ENCODE measurements around the gene MANBA. TPM values are rescaled to one million over a fixed set of nuclear protein-coding genes. Genes with fewer than 3 reads are reported as not detected.
A peak's percentile ranks its signal among the peaks of the same experiment; 100 is the strongest.

The MANBA gene
- 23.6 TPM for total RNA-seq

DNA sequence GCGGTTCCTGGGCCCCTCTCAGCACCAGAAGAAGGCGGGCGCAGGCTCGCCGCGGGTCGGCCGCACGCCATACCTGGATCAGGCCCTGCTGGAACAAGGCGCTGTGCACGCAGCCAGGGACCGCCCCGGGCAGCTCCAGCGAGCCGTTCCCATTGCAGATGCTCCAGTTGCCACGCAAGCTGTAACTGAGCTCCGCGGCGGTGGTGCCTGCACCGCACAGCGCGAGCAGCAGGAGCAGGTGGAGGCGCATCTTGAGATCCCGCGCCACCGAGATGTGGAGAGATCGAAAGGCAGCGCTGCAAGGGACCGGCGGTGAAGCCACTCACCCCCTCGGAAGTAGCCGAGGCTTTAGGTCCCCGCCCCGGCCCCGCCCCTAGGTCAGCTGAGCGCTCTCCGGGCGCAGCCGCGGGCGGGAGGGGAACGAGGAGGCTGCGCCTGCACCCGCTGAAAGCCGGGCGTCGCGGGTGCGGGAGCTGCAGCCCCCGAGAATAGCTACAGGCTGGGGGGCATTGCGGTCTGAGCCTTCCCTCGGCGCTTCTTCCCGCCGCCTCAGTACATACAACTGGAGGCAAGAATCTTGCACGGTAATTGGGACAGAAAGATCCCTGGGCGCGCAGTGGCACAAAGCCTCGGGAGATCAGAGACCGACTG, at the start of gene MANBA:
TSS of gene MANBA (minus strand) at position 324 of the 651 bp plus-strand sequence. CDS start at position 250, 74 bp downstream.
- peak; percentile 84 for DNase-seq (ENCODE audit: low spot score)

DNA sequence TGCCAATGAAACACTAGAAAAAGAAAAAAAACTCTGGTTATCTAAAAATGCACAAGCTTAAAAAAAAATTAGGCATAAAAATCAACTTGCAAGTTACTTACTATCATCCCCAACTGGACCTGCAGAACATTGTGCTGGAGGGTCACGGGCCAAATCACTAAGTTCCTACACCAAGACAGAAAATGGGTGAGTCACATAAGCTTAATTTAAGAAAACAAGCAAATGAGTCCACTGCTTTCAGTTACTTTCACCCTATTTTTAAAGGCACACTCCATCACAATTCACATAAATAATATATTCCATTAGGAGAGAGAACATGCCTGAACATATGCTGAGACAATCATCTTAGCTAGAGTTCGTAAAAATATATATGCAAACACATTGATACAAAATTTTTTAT, 48.9 kb upstream of the MANBA start:
- no peak for DNase-seq (ENCODE audit: low spot score)

DNA sequence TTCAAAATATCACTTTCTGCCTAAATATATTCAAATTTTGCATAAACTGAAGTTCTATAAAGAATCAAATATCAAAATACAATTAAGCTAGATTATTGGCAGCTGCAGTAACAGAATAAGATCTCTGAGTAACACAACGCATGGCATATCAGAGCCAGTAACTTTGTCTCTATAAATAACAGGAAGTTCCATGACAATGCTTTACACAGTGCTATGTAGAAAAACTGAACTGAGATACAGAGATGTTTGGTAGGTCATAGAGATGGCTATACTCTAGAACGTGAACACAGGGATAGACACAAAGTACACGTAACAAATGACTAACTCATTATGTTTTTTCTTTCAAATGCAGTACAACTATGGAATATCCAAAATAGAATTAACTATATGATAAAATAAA, 48.4 kb upstream of the MANBA start:
- no peak for DNase-seq (ENCODE audit: low spot score)

GRCh38 chr4:102808009-102808408, 47.2 kb upstream of the MANBA start:
- DNase-seq (ENCODE audit: low spot score) = no peak

GRCh38 chr4:102807345-102807744, 46.6 kb upstream of the MANBA start:
- DNase-seq (ENCODE audit: low spot score) = no peak

- no peak for DNase-seq (ENCODE audit: low spot score)
These were observed 39.0 kb upstream of the MANBA start for GRCh38 chr4:102799816-102800215.

- DNase-seq (ENCODE audit: low spot score) = no peak
These were observed 34.2 kb upstream of the MANBA start for GRCh38 chr4:102794999-102795398.

- DNase-seq (ENCODE audit: low spot score) = no peak
These were observed 31.7 kb upstream of the MANBA start for GRCh38 chr4:102792361-102792936.

GRCh38 chr4:102791318-102791835, 30.6 kb upstream of the MANBA start:
- no peak for DNase-seq (ENCODE audit: low spot score)

DNA sequence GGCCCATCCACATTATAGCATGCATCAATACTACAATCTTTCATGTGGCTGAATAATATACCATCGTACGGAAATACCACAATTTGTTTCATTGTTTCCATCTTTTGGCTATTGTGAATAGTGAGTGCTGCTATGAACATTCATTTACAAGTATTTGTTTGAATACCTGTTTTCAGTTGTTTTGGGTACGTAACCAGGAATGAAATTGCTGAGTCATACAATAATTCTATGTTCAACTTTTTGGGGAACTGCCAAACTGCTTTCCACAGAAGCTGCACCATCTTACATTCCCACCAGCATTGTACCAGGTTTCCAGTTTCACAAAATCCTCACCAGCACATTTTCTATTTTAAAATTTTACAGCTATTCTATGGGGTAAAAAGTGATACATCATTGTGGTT, 28.5 kb upstream of the MANBA start:
- DNase-seq (ENCODE audit: low spot score) = no peak

GRCh38 chr4:102787944-102788343, 27.2 kb upstream of the MANBA start:
- no peak for DNase-seq (ENCODE audit: low spot score)

DNA sequence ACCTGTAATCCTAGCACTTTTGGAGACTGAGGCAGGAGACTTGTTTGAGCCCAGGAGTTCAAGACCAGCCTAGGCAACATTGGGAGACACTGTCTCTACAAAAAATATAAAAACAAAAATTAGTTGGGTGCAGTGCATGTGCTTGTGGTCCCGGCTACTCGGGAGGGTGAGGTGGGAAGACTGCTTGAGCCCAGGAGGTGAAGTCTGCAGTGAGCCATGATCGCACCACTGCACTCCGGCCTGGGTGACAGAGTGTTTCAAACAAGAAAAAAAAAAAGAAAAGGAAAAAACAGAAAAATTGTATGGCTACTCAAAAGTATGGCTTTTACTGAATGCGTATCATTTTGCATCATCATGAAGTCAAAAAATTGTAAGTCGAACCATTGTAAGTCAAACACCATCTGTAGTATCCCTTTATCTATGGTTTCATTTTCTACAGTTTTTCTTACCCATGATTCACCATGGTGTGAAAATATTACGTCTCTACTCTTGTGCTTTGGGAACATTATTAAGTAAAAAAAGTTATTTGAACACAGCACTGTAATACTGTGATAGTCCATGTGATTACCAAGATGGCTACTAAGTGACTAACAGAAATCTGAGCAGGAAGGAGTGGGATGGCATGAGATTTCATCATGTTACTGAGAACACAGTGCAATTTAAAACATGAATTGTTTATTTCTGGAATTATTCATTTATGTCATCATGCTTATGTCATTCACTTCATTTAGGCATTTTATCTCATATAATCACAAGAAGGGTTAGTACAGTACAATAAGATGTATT, 26.5 kb upstream of the MANBA start:
- no peak for DNase-seq (ENCODE audit: low spot score)

DNA sequence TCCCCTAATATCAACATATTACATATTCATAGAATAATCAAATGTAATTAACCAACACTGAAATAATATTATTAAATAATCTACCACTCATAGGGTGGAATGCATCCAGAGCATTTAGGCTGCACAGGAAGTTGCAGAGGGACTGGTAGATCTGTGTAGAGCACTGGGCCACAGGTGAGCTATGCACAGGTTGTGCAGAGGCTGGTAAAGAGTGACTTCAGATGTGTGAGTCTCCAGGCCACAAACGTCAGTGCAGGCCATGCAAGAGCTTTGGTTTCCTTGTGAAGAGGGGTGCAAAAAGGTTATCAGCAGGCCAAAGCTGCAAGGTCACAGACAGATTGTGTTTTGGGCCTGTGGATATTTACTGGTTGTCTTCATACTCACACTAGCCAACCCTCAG, 25.5 kb upstream of the MANBA start:
- no peak for DNase-seq (ENCODE audit: low spot score)

GRCh38 chr4:102783006-102783405, 22.2 kb upstream of the MANBA start:
- no peak for DNase-seq (ENCODE audit: low spot score)

DNA sequence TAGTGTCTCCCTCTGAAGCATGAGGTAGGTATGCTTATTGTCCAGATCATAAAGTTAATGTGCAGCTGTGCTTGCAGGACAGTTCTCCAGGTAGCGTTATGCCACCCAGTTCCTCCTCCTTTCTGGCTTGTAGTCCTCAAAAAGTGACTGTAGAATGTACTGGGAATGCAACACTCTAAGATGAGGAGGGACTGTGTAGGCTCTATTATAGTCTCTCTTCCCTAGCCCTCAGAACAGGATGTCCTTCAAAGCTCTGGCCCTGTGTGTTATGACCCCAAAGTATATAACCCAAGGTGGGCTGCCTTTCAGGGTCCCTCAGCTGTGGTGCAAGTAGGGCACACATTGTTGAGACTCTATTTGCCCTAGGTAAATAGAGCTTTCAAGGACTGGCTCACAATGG, 20.8 kb upstream of the MANBA start:
- no peak for DNase-seq (ENCODE audit: low spot score)

DNA sequence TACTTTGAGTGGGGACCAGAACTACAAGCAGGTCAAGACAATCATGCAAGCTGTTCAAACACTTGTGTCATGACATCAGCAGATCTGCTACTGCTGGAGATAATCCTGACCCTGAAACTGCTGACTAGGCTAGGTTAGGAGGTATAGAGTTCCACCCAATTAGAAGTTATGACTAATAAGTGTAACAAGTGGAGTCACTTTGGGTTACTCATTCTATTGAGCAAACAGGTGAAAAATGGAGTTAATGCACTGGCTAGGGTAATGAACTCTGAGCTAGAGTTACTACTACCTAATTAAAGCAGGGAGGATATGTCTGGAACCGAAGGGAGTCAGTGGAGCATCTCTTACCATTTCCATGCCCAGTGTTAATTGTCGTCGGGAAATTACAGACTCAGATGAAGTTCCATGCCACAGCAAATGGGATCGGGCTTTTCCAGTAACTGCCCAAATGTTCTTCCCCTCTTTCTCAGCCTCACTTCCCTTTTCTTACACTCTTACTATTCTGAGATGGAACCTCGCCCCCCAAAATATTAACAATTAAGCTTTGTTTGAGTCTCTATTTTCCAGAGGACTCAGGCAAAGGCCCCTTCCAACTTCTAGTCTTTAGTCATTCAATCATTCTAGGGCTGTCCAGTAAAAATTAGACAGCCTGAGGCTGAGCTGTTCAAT, 19.8 kb upstream of the MANBA start:
- no peak for DNase-seq (ENCODE audit: low spot score)

DNA sequence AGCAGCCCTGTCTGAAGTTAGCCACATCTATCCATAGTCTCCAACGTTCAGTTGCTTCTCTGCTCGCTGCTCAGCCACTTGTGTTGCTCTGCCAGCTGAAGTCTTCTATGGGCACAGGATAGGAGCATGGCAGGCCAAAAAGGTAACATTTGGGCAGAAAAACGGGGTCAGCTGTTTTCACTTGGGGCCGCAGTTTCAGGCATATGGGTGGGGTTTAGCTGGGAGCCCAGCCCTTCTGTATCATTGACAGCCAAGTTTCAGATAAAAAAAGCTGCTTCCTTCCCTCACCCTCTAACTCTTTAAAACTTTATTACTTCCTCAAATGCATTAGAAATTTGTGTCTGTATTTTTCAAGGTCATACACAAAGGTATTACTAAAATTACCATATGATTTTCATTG, 18.4 kb upstream of the MANBA start:
- no peak for DNase-seq (ENCODE audit: low spot score)

- DNase-seq (ENCODE audit: low spot score) = peak; percentile 67
These were observed 18.0 kb upstream of the MANBA start for GRCh38 chr4:102778720-102779119.

GRCh38 chr4:102775805-102776204, 15.0 kb upstream of the MANBA start:
- no peak for DNase-seq (ENCODE audit: low spot score)

GRCh38 chr4:102774254-102774653, 13.5 kb upstream of the MANBA start:
- no peak for DNase-seq (ENCODE audit: low spot score)

- DNase-seq (ENCODE audit: low spot score) = no peak
These were observed 12.1 kb upstream of the MANBA start for GRCh38 chr4:102772738-102773340.

DNA sequence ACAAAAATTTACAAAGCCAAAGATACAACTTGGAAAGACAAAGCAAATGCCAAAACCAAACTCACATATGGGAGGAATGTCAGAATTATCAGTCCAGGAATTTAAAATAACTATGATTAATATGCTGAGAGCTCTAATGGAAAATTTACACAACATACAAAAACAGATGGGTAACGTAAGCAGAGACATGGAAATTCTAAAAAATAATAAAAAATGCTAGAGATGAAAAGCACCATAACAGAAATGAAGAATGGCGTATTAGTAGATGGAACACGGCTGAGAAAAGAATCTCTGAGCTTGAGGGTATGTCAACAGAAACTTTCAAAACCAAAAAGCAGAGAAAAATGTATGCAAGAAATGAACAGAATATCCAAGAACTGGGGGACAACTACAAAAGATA, 4.1 kb upstream of the MANBA start:
- DNase-seq (ENCODE audit: low spot score) = no peak
